Vagina (tissue), 2 donors: ENCODE data around the gene CBFB. TPM values are rescaled to one million over a fixed set of nuclear protein-coding genes. Genes with fewer than 3 reads are reported as not detected.

Experiments
- DNase-seq, 2 donors: peaks; one replicate each; pipeline ENCODE4 v3.0.0-alpha.2; 2017; ENCODE audit errors: extremely low spot score in 2 of 2
- H3K27ac ChIP-seq: fragments of 200-600 bp; sonication (generic); one replicate; pipeline ENCODE4 v1.5.1; 2019
- H3K27me3 ChIP-seq: fragments of 200-600 bp; sonication (generic); one replicate; pipeline ENCODE4 v1.5.1; 2019
- H3K36me3 ChIP-seq, 2 donors: fragments of 200-600 bp; sonication (generic); one replicate each; pipeline ENCODE4 v1.5.1; 2017 to 2019
- H3K4me1 ChIP-seq: fragments of 200-600 bp; sonication (generic); one replicate; pipeline ENCODE4 v1.5.1; 2019
- H3K4me3 ChIP-seq, 2 donors: fragments of 200-600 bp; sonication (generic); 1 replicate in 1 of 2; 2 replicates in 1 of 2; pipeline ENCODE4 v1.5.1; 2016 to 2019
- H3K9me3 ChIP-seq: fragments of 200-600 bp; sonication (generic); one replicate; pipeline ENCODE4 v1.5.1; 2019
- POLR2A ChIP-seq, 2 donors: fragments of 450-650 bp; IDR thresholded peaks; one replicate each; pipeline ENCODE4 v1.6.1; 2017; ENCODE audit warnings: antibody characterized with exemption in 2 of 2, mild to moderate bottlenecking in 2 of 2, moderate library complexity in 2 of 2
- POLR2AphosphoS5 ChIP-seq, 2 donors: sonication (generic); formaldehyde crosslinking; IDR thresholded peaks; one replicate each; pipeline ENCODE4 v1.9.0; 2017; ENCODE audit warnings: antibody characterized with exemption in 2 of 2, mild to moderate bottlenecking in 2 of 2, low read depth in 1 of 2; ENCODE audit not compliant: insufficient read depth in 1 of 2
- intact Hi-C: fragments of 100-400 bp; cut with DNase I; formaldehyde crosslinking; loops from one replicate; pipeline ENCODE4 v1.15.1; 2023
- total RNA-seq: library from RNA; depleted of rRNA; stranded (reverse); fragments of >200 nt; gene quantifications from one replicate; pipeline ENCODE4 v1.2.3, GENCODE V29; 2016
- TF ChIP-seq, protein P1 (sequence below), 3 experiments: fragments of 450-650 bp in 2 of 3; fragments of 200-600 bp in 1 of 3; sonication (generic) in 1 of 3; IDR thresholded peaks; one replicate each; pipeline ENCODE4 v1.5.1; 2017 to 2019; ENCODE audit warnings: antibody characterized with exemption in 3 of 3, mild to moderate bottlenecking in 2 of 3, moderate library complexity in 2 of 3

CBFB gene
- total RNA-seq, 1 donor from 2014 or later: 33.9 TPM

DNA sequence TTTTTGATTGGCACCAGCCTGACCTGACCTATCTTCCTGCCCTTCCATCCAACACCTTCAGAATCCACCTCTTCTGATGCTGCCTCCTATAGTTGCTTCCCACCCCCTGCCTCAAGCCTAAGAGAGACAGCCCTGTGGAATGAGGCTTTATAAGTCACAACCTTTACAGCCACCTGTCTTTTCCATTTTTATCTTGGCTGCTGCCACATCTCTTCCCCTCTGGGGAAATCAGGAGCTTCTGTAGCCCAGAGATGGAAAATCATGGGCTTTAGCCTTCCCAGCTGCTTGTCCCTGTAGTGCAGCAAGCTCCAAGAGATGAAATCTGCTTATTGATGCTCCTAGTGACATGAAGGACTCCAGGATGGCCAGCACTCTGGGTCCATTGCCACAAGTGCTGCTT, 99.5 kb downstream of the CBFB start:
- Histone ChIP-seq H3K27me3 (no peaks in the 10 kb centered on the region), H3K9me3 (no peaks in the 10 kb centered on the region), H3K36me3 (peaks cover 0 to 47% of the 10 kb centered on the region in 2 donors), H3K4me1 (no peaks in the 10 kb centered on the region), H3K27ac (no peak overlapping the region), H3K4me3 (no peak overlapping the region)
- intact Hi-C loops: no loop called here
- no peak for DNase-seq
- TF ChIP-seq POLR2AphosphoS5 (IDR thresholded peaks at IDR 0.05; ENCODE audit: insufficient read depth in 1 of 2, low read depth in 1 of 2) (no peak), POLR2A (IDR thresholded peaks at IDR 0.05) (no peak)
- TF ChIP-seq, protein P1, sequence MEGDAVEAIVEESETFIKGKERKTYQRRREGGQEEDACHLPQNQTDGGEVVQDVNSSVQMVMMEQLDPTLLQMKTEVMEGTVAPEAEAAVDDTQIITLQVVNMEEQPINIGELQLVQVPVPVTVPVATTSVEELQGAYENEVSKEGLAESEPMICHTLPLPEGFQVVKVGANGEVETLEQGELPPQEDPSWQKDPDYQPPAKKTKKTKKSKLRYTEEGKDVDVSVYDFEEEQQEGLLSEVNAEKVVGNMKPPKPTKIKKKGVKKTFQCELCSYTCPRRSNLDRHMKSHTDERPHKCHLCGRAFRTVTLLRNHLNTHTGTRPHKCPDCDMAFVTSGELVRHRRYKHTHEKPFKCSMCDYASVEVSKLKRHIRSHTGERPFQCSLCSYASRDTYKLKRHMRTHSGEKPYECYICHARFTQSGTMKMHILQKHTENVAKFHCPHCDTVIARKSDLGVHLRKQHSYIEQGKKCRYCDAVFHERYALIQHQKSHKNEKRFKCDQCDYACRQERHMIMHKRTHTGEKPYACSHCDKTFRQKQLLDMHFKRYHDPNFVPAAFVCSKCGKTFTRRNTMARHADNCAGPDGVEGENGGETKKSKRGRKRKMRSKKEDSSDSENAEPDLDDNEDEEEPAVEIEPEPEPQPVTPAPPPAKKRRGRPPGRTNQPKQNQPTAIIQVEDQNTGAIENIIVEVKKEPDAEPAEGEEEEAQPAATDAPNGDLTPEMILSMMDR (IDR thresholded peaks at IDR 0.05): no peak

DNA sequence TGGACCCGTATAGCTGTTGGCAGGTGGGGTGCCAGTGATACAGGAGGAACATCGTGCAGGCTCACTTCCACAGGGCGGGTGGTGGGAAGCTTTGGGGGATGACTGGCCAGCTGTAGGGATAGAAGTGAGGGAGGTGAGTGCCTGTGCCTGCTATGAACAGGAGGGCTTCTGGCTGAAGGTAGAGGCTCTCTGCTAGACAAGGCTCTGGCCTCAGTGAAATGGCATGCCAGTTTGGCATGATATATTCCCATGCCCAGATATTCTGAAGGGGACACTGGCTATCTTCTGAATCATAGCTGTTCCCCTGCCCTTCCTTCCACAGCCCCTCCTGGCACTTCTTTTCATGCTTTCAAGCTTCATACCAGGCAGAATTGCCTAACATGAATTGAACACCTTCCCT, 99.9 kb downstream of the CBFB start:
- intact Hi-C loops: no loop called here
- H3K27ac ChIP-seq: no peak overlapping the region
- H3K9me3 ChIP-seq: no peaks in the 10 kb centered on the region
- DNase-seq: no peak
- H3K36me3 ChIP-seq: peaks cover 0 to 47% of the 10 kb centered on the region in 2 donors
- H3K4me3 ChIP-seq: no peak overlapping the region
- TF ChIP-seq, protein P1 (IDR thresholded peaks at IDR 0.05): no peak
- no peak for TF ChIP-seq POLR2AphosphoS5 (IDR thresholded peaks at IDR 0.05; ENCODE audit: insufficient read depth in 1 of 2, low read depth in 1 of 2)
- no peak for TF ChIP-seq POLR2A (IDR thresholded peaks at IDR 0.05)
- H3K4me1 ChIP-seq: no peaks in the 10 kb centered on the region
- H3K27me3 ChIP-seq: no peaks in the 10 kb centered on the region

DNA sequence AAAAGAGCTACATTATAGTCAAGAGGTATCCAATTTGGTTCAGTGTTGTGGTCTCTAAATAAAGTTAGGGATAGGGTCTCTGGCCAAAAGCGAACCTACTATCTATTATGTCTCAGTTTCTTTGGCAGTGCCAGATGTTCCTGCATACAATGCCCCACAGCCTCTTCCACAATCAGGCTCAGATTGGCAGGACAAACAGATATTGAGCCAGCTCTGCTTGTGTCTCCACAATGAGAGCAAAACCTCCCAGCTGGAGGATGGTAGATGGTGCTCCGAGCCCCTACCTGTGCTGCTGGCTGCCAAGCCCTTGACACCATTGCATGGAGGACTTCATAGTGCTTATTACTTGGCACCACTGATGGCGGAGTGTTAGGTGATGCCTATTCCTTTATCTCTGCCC, 100.5 kb downstream of the CBFB start:
- no peaks in the 10 kb centered on the region for H3K9me3 ChIP-seq
- no peaks in the 10 kb centered on the region for H3K27me3 ChIP-seq
- DNase-seq: no peak
- TF ChIP-seq, protein P1 (IDR thresholded peaks at IDR 0.05): no peak
- TF ChIP-seq POLR2A (IDR thresholded peaks at IDR 0.05) (no peak), POLR2AphosphoS5 (IDR thresholded peaks at IDR 0.05; ENCODE audit: insufficient read depth in 1 of 2, low read depth in 1 of 2) (no peak)
- intact Hi-C loops: no loop called here
- H3K36me3 ChIP-seq: peaks cover 0 to 49% of the 10 kb centered on the region in 2 donors
- H3K4me1 ChIP-seq: no peaks in the 10 kb centered on the region
- H3K4me3 ChIP-seq: no peak overlapping the region
- H3K27ac ChIP-seq: no peak overlapping the region

DNA sequence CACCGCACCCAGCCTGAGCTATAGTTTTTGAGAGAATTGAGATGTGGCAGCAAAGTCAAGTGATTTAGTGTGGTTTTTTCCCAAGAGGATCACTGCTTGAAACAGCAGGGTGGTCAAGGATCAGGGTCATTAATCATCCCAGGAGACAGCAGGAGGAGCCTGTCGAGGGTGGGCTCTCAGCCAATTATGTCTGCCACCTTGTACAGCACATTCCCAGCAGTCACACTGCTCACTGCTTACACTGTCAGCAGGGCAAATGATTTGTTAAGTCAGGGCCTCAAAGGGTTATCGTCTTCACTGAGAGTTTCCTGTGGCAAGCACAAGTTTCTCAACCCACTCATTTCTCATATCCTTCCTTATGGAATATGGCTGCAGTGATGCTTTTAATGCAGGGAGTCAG, 108.7 kb downstream of the CBFB start:
- no peak for DNase-seq
- no peak overlapping the region for H3K4me3 ChIP-seq
- H3K4me1 ChIP-seq: no peaks in the 10 kb centered on the region
- H3K27me3 ChIP-seq: no peaks in the 10 kb centered on the region
- TF ChIP-seq POLR2AphosphoS5 (IDR thresholded peaks at IDR 0.05; ENCODE audit: insufficient read depth in 1 of 2, low read depth in 1 of 2): no peak
- TF ChIP-seq, protein P1 (IDR thresholded peaks at IDR 0.05): no peak
- no peak for TF ChIP-seq POLR2A (IDR thresholded peaks at IDR 0.05)
- H3K36me3 ChIP-seq: peaks cover 0 to 79% of the 10 kb centered on the region in 2 donors
- intact Hi-C loops: no loop called here
- no peak overlapping the region for H3K27ac ChIP-seq
- H3K9me3 ChIP-seq: no peaks in the 10 kb centered on the region

DNA sequence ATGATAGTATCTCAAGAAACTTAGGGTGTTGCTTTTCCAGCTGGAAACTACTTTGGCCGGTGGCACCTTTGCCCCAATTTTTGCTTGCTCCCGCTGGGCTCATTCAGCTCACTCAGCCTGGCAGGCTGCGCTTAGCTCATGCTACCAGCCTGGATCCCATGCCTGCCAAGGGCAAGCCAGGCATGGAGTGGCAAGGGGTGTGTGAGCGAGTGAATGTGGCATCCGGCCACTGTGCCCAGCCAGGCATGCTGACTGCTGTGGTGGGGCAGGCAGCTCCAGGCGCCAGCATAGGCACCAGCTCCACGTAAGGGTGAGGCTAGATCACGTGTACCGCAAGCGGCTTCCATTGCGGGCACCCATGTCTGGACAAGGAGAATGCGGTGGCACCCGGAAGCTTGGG, 112.4 kb downstream of the CBFB start:
- intact Hi-C loops: no loop called here

More for the DNA sequence above, 112.4 kb downstream of the CBFB start:
- no peak for DNase-seq
- Histone ChIP-seq H3K9me3 (no peaks in the 10 kb centered on the region), H3K27ac (no peak overlapping the region), H3K4me3 (no peak overlapping the region), H3K4me1 (no peaks in the 10 kb centered on the region), H3K36me3 (peaks cover 0 to 83% of the 10 kb centered on the region in 2 donors), H3K27me3 (no peaks in the 10 kb centered on the region)
- no peak for TF ChIP-seq POLR2A (IDR thresholded peaks at IDR 0.05)
- TF ChIP-seq POLR2AphosphoS5 (IDR thresholded peaks at IDR 0.05; ENCODE audit: insufficient read depth in 1 of 2, low read depth in 1 of 2): no peak
- TF ChIP-seq, protein P1 (IDR thresholded peaks at IDR 0.05): no peak
